Astrocyte of the cerebellum (primary cell): ENCODE measurements around the gene RAVER1.
"Not testable (repeated sequence)": the region's sequence is repeated elsewhere in the genome, so short reads cannot be mapped to it uniquely, and the experiment has no call there.

Experiments
- DNase-seq: peaks from one replicate; pipeline ENCODE4 v3.0.0-alpha.2; 2011; ENCODE audit warnings: low read depth
- H3K4me3 ChIP-seq: 2 replicates; pipeline ENCODE4 v1.5.1; 2011; ENCODE audit warnings: mild to moderate bottlenecking, low read depth, low read length, moderate library complexity
- CTCF ChIP-seq: IDR thresholded peaks from 2 replicates; pipeline ENCODE4 v1.5.1; 2012; ENCODE audit warnings: low read length, low read depth, moderate library complexity, mild to moderate bottlenecking; ENCODE audit errors: missing control alignments
- in situ Hi-C: cut with HindIII; loops from 2 replicates; pipeline ENCODE4 v1.10.0; 2017; ENCODE audit warnings: low sequenced_read_pairs

Gene RAVER1

GRCh38 chr19:10372690-10373089 is 39.4 kb upstream of the RAVER1 start:
- TF ChIP-seq CTCF: no peak
- no peak for DNase-seq
- in situ Hi-C loops: no loop called here
- no peak overlapping the region for H3K4me3 ChIP-seq

DNA sequence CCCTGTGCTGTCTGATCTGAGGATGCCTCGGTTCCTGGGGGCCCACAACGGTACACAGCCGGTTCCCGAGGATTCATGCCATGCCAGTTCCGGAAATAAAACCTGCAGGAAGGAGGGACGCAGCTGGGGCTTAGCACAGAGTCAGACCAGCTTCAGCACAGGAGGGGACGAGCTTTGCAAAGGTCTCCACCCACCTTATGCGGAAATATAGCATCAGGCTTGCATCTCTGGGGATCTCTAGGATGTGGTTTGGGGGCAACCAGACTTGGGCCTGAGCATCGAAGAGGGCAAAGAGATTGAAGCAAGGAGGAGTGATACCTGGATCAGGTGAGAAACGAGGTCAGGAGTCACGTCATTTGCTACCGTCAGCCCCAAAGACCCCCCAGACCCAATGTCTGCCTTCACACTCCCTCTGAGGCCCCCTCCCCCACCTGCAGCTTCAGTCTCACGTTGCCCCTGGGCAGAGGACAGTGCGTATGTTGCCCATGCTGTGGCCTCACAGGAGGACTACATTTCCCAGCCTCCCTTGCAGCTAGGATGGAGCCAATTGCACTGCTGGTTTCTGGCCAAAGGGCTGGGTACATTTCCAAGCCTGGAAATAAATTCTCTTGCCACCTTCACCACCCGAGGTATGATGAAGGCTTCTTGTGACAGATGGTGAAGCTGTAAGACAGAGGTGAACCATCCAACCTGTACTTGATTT is 34.9 kb upstream of the RAVER1 start:
- no peak for TF ChIP-seq CTCF
- in situ Hi-C loops: no loop called here
- no peak for DNase-seq
- no peak overlapping the region for H3K4me3 ChIP-seq

DNA sequence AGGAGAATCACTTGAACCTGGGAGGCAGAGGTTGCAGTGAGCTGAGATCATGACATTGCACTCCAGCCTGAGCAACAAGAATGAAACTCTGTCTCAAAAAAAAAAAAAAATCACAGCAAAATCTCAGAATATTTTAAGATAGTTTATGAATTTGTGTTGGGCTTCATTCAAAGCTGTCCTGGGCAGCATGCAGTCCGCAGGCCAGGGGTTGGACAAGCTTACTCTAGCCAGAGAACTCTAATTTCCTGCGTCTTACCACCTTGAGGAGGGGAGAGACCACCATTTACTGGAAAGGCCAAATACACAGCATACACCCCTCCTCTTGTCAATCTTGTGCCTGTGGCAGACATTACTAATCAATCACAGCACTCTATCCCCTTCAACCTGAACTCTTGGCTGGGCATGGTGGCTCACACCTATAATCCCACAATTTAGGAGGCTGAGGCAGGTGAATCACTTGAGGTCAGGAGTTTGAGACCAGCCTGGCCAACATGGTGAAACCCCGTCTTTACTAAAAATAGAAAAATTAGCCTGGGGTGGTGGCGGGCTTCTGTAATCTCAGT is 33.7 kb upstream of the RAVER1 start:
- H3K4me3 ChIP-seq, in situ Hi-C loops, DNase-seq: not testable (repeated sequence)

DNA sequence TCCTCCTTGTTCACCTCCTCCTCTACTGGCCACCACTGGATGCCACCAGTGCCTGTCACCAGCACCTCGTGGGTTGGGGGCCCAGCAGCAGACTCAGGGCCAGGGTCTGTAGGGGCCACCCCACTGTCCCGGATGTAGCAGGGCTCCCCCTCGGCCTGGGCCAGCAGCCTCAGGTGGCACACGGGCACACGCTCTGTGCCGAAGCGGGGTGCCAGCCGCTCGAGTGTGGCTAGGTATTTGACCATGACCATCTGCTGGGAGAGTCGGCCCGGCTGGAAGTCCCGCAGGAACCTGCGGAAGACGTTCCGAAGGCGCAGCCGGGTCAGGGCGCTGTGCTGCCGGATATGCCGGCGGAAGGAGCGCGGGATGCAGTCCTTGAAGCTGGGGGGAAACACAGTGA is 32.2 kb upstream of the RAVER1 start:
- no peak for DNase-seq
- no peak overlapping the region for H3K4me3 ChIP-seq
- in situ Hi-C loops: no loop called here
- TF ChIP-seq CTCF: no peak

- no peak for TF ChIP-seq CTCF
- in situ Hi-C loops: no loop called here
- DNase-seq: no peak
- H3K4me3 ChIP-seq: no peak overlapping the region
Measured at GRCh38 chr19:10364644-10365043, 31.3 kb upstream of the RAVER1 start.

- in situ Hi-C loops: no loop called here
- no peak for TF ChIP-seq CTCF
- DNase-seq: peak; percentile 35
- H3K4me3 ChIP-seq: no peak overlapping the region
Measured at GRCh38 chr19:10363789-10364281, 30.5 kb upstream of the RAVER1 start.

DNA sequence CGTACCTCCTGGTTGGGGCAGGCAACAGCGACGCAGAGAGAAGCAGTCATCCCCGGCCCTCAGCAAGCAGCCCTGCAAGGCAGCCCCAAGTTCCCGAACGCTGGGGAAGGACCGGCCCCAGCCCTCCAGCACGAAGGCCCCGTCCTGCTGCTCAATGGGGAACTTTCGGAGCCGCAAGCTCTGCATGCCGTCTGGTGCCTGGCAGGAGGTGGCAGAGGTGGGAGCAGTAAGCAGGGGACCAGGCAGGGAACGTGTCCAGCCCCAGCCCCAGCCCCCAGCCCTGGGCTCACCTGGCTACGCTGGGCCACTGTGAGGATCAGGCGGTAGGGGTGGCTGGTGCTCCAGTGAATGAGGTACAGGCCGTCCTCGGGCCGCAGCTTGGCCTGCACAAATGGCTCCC is 28.9 kb upstream of the RAVER1 start:
- no peak for DNase-seq
- H3K4me3 ChIP-seq: no peak overlapping the region
- no peak for TF ChIP-seq CTCF
- in situ Hi-C loops: no loop called here
